ENCODE results near the gene SLIT3. TPM values are rescaled to one million over a fixed set of nuclear protein-coding genes. Genes with fewer than 3 reads are reported as not detected.

Gene SLIT3
- total RNA-seq, 1 experiment from 2014 or later: not detected

GRCh38 chr5:168695301-168695835, 605.6 kb downstream of the SLIT3 start:
- no peaks in the 10 kb centered on the region for H3F3A ChIP-seq (ENCODE audit: insufficient read depth, low read depth)
- intact Hi-C loops (cut with micrococcal nuclease; ENCODE audit: unreplicated experiment): no loop called here
- DNase-seq: no peak
- no peak overlapping the region for H3K4me3 ChIP-seq
- H3K9me2 ChIP-seq (ENCODE audit: insufficient read depth): no peaks in the 10 kb centered on the region
- peaks cover 87% of the 10 kb centered on the region for H3K27me3 ChIP-seq (ENCODE audit: insufficient read depth, low read depth)
- ChIA-PET CTCF (interaction anchor here (0.6 kb wide), 1 partner anchor 168 kb away, joined by 8 read pairs; no protein-coding TSS in a partner anchor), POLR2A (ENCODE audit: unreplicated experiment) (no interaction called here)
- H3K4me1 ChIP-seq (replicated peaks; ENCODE audit: insufficient read depth): no peaks in the 10 kb centered on the region
- H4K20me1 ChIP-seq (ENCODE audit: insufficient read depth): no peaks in the 10 kb centered on the region
- no peaks in the 10 kb centered on the region for H3K79me2 ChIP-seq (ENCODE audit: low read depth)
- TF ChIP-seq CTCF (conservative IDR thresholded peaks at IDR 0.05): no peak
- no peak for TF ChIP-seq EZH2 (IDR thresholded peaks at IDR 0.05; ENCODE audit: low read depth)
- no peaks in the 10 kb centered on the region for H3K36me3 ChIP-seq (ENCODE audit: low read depth)
- H3K4me2 ChIP-seq: no peak overlapping the region
- H2AFZ ChIP-seq: no peak overlapping the region
- no peaks in the 10 kb centered on the region for H3K9me3 ChIP-seq (ENCODE audit: insufficient read depth, low read depth)
- BruUV-seq (replicated peaks): no TSS peak
- H3K27ac ChIP-seq: no peak overlapping the region

GRCh38 chr5:168694289-168694688, 606.6 kb downstream of the SLIT3 start:
- CTCF ChIA-PET: no interaction called here

GRCh38 chr5:168693883-168694282, 607.1 kb downstream of the SLIT3 start:
- TF ChIP-seq EZH2 (IDR thresholded peaks at IDR 0.05; ENCODE audit: low read depth) (no peak), CTCF (conservative IDR thresholded peaks at IDR 0.05) (no peak)
- BruUV-seq (replicated peaks): no TSS peak
- no peaks in the 10 kb centered on the region for H3K9me3 ChIP-seq (ENCODE audit: insufficient read depth, low read depth)
- intact Hi-C loops (cut with micrococcal nuclease; ENCODE audit: unreplicated experiment): no loop called here
- no peak overlapping the region for H3K27ac ChIP-seq
- no peak overlapping the region for H3K4me2 ChIP-seq
- ChIA-PET POLR2A (ENCODE audit: unreplicated experiment) (no interaction called here), CTCF (no interaction called here)
- no peaks in the 10 kb centered on the region for H4K20me1 ChIP-seq (ENCODE audit: insufficient read depth)
- no peaks in the 10 kb centered on the region for H3K79me2 ChIP-seq (ENCODE audit: low read depth)
- no peaks in the 10 kb centered on the region for H3K4me1 ChIP-seq (replicated peaks; ENCODE audit: insufficient read depth)
- H3K4me3 ChIP-seq: no peak overlapping the region
- peaks cover 84% of the 10 kb centered on the region for H3K27me3 ChIP-seq (ENCODE audit: insufficient read depth, low read depth)
- H2AFZ ChIP-seq: no peak overlapping the region
- no peak for DNase-seq
- H3F3A ChIP-seq (ENCODE audit: insufficient read depth, low read depth): no peaks in the 10 kb centered on the region
- no peaks in the 10 kb centered on the region for H3K36me3 ChIP-seq (ENCODE audit: low read depth)
- no peaks in the 10 kb centered on the region for H3K9me2 ChIP-seq (ENCODE audit: insufficient read depth)

More at GRCh38 chr5:168694289-168694688, 606.6 kb downstream of the SLIT3 start:
- no peak for TF ChIP-seq CTCF (conservative IDR thresholded peaks at IDR 0.05)
- TF ChIP-seq EZH2 (IDR thresholded peaks at IDR 0.05; ENCODE audit: low read depth): no peak
- Histone ChIP-seq H3K4me2 (no peak overlapping the region), H2AFZ (no peak overlapping the region), H3K79me2 (ENCODE audit: low read depth) (no peaks in the 10 kb centered on the region), H3K9me2 (ENCODE audit: insufficient read depth) (no peaks in the 10 kb centered on the region), H3K4me1 (replicated peaks; ENCODE audit: insufficient read depth) (no peaks in the 10 kb centered on the region), H3K36me3 (ENCODE audit: low read depth) (no peaks in the 10 kb centered on the region), H3K27me3 (ENCODE audit: insufficient read depth, low read depth) (peaks cover 84% of the 10 kb centered on the region), H3F3A (ENCODE audit: insufficient read depth, low read depth) (no peaks in the 10 kb centered on the region), H4K20me1 (ENCODE audit: insufficient read depth) (no peaks in the 10 kb centered on the region), H3K9me3 (ENCODE audit: insufficient read depth, low read depth) (no peaks in the 10 kb centered on the region), H3K4me3 (no peak overlapping the region), H3K27ac (no peak overlapping the region)
- no peak for DNase-seq
- intact Hi-C loops (cut with micrococcal nuclease; ENCODE audit: unreplicated experiment): no loop called here
- POLR2A ChIA-PET (ENCODE audit: unreplicated experiment): interaction anchor here (0.7 kb wide), 1 partner anchor 349 kb away, joined by 3 read pairs; no protein-coding TSS in a partner anchor
- no TSS peak for BruUV-seq (replicated peaks)

Measured in PC-9 (cell line).